ENCODE results near the gene GMDS. TPM values are rescaled to one million over a fixed set of nuclear protein-coding genes. Genes with fewer than 3 reads are reported as not detected.

The GMDS gene
- total and polyA plus RNA-seq, 2 donors, result 19.9 to 28.4 TPM

DNA sequence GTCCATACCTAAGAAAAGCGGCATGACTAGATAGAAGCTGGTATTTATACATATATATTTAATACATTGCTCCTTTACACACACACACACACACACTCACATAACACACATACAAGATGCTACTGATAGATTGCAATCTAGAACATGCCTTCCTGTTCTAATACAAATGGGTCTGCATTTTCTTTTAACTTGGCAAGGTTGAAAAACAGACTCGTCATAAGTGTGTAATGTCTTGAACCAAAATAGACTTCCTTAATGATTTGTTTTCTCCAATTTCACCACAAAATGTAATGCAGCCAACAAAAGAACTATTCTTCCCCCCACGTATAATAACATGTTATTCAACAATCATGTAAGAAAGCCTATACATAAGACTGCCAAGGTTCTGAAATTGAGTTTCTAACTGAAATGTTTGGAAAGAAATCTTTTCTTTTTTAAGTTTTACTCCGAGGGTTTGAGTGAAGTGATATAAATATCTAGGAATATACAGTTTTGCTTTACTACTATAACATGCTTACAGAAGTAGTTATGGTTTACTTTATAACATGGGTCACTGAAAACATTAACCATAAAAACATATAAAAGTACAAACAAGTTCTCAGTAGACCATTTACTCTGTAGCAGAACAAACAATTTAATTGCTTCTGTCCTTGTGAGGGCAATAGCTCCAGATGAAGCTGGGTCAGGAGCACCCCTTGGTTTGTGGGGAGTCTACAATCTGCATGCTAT lies 428.2 kb downstream of the GMDS start:
- Histone ChIP-seq H3K4me3 (ENCODE audit: low read length in 2 of 2) (no peak overlapping the region), H3K36me3 (ENCODE audit: control insufficient read depth in 2 of 2, insufficient read depth in 2 of 2, low read length in 1 of 2) (no peaks in the 10 kb centered on the region), H3K9me3 (ENCODE audit: control insufficient read depth in 2 of 2, insufficient read depth in 1 of 2, low read length in 1 of 2) (no peaks in the 10 kb centered on the region), H3K4me1 (ENCODE audit: control insufficient read depth in 2 of 2, insufficient read depth in 2 of 2, low read length in 2 of 2) (no peaks in the 10 kb centered on the region), H3K27ac (ENCODE audit: low read depth in 1 of 2, low read length in 1 of 2) (no peak overlapping the region), H3K27me3 (ENCODE audit: control insufficient read depth in 2 of 2, insufficient read depth in 1 of 2, low read length in 1 of 2) (no peaks in the 10 kb centered on the region)
- WGBS, result 86% methylated on average over 4 of the region's 4 CpGs
- no peak for DNase-seq (ENCODE audit: low read depth in 6 of 9, low spot score in 9 of 9)

DNA sequence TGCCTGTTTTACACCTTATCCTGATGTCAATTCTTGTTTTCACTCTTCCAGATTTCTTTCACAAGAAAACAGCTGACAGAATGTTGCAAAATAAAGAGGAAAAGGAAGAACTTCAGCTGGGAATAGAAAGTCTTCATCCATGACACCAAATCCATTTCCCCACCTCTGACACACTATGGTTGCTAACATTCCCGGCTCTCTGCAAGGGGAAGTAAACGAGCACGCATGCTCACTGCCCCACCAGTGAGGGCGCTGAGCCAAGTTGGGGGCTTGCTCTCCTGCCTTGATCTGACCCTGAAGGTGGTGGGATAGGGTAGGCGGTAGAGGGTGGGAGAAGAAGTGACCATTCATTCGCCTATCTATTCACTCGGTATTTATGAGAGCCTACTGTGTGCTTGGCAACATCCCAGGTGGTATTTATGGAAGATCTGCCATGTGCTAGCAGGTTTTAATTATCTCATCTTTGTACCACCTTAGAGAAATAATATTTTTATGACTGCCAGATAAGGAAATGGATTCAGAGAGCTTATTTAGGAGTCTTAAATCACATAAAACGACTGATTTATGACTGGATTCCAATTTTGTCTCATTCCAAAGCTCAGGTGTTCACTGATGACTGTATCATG lies 429.5 kb downstream of the GMDS start:
- H3K27me3 ChIP-seq (ENCODE audit: control insufficient read depth in 2 of 2, insufficient read depth in 1 of 2, low read length in 1 of 2), result no peaks in the 10 kb centered on the region
- no peak overlapping the region for H3K4me3 ChIP-seq (ENCODE audit: low read length in 2 of 2)
- H3K36me3 ChIP-seq (ENCODE audit: control insufficient read depth in 2 of 2, insufficient read depth in 2 of 2, low read length in 1 of 2), result no peaks in the 10 kb centered on the region
- H3K4me1 ChIP-seq (ENCODE audit: control insufficient read depth in 2 of 2, insufficient read depth in 2 of 2, low read length in 2 of 2), result no peaks in the 10 kb centered on the region
- DNase-seq (ENCODE audit: low read depth in 6 of 9, low spot score in 9 of 9), result no peak
- H3K27ac ChIP-seq (ENCODE audit: low read depth in 1 of 2, low read length in 1 of 2), result no peak overlapping the region
- H3K9me3 ChIP-seq (ENCODE audit: control insufficient read depth in 2 of 2, insufficient read depth in 1 of 2, low read length in 1 of 2), result no peaks in the 10 kb centered on the region
- WGBS, result 97% methylated on average over 8 of the region's 8 CpGs

DNA sequence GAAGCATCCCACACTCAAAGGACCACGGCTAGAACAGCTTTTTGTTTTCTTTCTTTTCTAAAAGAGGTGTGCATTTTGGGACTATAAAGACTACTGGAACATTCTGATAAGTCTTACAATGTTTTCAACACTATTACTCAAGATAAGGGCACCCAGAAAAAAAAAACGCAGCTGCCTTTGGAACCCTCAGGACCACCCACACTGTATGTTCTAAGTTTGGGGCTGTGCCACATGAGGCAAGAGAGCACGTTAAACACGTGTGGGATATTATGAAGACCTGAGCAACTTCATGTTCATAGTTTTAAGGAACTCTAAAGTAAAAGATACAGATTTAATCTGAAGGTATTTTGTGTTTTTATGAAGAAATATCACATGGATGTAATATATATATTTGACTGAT lies 431.1 kb downstream of the GMDS start:
- no peaks in the 10 kb centered on the region for H3K36me3 ChIP-seq (ENCODE audit: control insufficient read depth in 2 of 2, insufficient read depth in 2 of 2, low read length in 1 of 2)
- H3K9me3 ChIP-seq (ENCODE audit: control insufficient read depth in 2 of 2, insufficient read depth in 1 of 2, low read length in 1 of 2), result no peaks in the 10 kb centered on the region
- no peaks in the 10 kb centered on the region for H3K4me1 ChIP-seq (ENCODE audit: control insufficient read depth in 2 of 2, insufficient read depth in 2 of 2, low read length in 2 of 2)
- 85% methylated on average over 4 of the region's 4 CpGs for WGBS
- H3K4me3 ChIP-seq (ENCODE audit: low read length in 2 of 2), result no peak overlapping the region
- no peaks in the 10 kb centered on the region for H3K27me3 ChIP-seq (ENCODE audit: control insufficient read depth in 2 of 2, insufficient read depth in 1 of 2, low read length in 1 of 2)
- DNase-seq (ENCODE audit: low read depth in 6 of 9, low spot score in 9 of 9), result no peak
- no peak overlapping the region for H3K27ac ChIP-seq (ENCODE audit: low read depth in 1 of 2, low read length in 1 of 2)

DNA sequence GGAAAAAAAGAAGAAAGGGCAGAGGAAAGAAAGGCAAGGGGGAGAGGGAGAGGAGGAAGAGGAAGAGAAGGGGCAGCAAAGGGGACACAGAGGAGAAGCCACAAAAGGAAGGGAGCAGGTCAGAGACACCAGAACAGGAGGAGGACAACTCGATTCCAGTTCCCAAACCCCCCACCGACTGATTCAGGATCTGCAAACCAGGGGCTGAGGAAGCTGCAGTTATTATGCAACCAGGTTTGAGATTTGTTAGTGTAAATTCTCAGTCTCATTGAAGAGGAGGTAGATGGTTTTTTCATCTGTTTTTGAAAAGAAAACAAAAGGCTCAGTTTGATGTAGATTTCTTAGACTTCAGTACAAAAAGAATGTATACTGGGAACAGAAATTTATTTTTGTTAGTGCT lies 432.9 kb downstream of the GMDS start:
- no peaks in the 10 kb centered on the region for H3K9me3 ChIP-seq (ENCODE audit: control insufficient read depth in 2 of 2, insufficient read depth in 1 of 2, low read length in 1 of 2)
- no peak overlapping the region for H3K4me3 ChIP-seq (ENCODE audit: low read length in 2 of 2)
- no peaks in the 10 kb centered on the region for H3K27me3 ChIP-seq (ENCODE audit: control insufficient read depth in 2 of 2, insufficient read depth in 1 of 2, low read length in 1 of 2)
- H3K4me1 ChIP-seq (ENCODE audit: control insufficient read depth in 2 of 2, insufficient read depth in 2 of 2, low read length in 2 of 2), result no peaks in the 10 kb centered on the region
- no peaks in the 10 kb centered on the region for H3K36me3 ChIP-seq (ENCODE audit: control insufficient read depth in 2 of 2, insufficient read depth in 2 of 2, low read length in 1 of 2)
- WGBS, result 78% methylated on average over 2 of the region's 2 CpGs
- DNase-seq (ENCODE audit: low read depth in 6 of 9, low spot score in 9 of 9), result no peak
- H3K27ac ChIP-seq (ENCODE audit: low read depth in 1 of 2, low read length in 1 of 2), result no peak overlapping the region

DNA sequence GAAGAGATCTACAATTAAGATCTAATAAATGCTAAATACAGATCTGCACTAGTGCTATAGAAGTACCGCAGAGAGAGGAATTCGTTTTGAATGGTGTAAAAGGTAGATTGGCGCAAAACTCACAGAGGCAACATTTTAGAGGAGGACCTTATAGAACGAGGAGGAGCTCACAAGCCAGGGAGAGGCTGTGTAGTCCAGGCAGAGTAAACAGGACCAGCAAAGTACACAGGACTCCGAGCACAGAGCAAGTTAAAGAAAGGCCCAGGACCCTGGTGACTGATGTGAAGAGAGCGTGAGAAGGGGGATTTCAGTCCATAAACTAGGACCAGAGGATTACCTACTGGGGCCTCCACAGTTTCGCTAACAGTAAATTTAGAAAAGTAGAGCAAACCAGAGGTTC lies 433.4 kb downstream of the GMDS start:
- WGBS, result 99% methylated on average over 7 of the region's 7 CpGs
- Histone ChIP-seq H3K4me1 (ENCODE audit: control insufficient read depth in 2 of 2, insufficient read depth in 2 of 2, low read length in 2 of 2) (no peaks in the 10 kb centered on the region), H3K27ac (ENCODE audit: low read depth in 1 of 2, low read length in 1 of 2) (no peak overlapping the region), H3K9me3 (ENCODE audit: control insufficient read depth in 2 of 2, insufficient read depth in 1 of 2, low read length in 1 of 2) (no peaks in the 10 kb centered on the region), H3K27me3 (ENCODE audit: control insufficient read depth in 2 of 2, insufficient read depth in 1 of 2, low read length in 1 of 2) (no peaks in the 10 kb centered on the region), H3K36me3 (ENCODE audit: control insufficient read depth in 2 of 2, insufficient read depth in 2 of 2, low read length in 1 of 2) (no peaks in the 10 kb centered on the region), H3K4me3 (ENCODE audit: low read length in 2 of 2) (no peak overlapping the region)
- DNase-seq (ENCODE audit: low read depth in 6 of 9, low spot score in 9 of 9), result no peak

DNA sequence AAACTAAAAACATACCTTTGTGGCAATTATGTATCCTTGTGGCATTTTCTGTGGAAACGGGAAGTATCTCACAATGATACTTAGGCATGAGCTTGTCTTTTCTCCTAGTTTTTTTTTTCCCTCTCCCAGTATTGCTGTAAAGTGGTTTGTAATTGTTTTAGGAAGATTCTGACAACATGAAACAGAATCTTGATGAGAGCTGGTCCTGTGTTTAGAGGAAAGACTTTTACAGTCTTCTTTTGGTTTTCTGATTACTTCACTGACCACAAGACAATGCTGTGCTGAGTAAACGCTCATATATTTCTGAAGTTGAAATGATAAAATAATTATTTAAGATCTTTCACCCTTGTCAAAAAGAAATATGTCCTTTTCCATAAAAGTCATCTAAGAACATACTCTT lies 434.5 kb downstream of the GMDS start:
- 97% methylated on average over 2 of the region's 2 CpGs for WGBS
- H3K36me3 ChIP-seq (ENCODE audit: control insufficient read depth in 2 of 2, insufficient read depth in 2 of 2, low read length in 1 of 2), result no peaks in the 10 kb centered on the region
- no peaks in the 10 kb centered on the region for H3K27me3 ChIP-seq (ENCODE audit: control insufficient read depth in 2 of 2, insufficient read depth in 1 of 2, low read length in 1 of 2)
- no peak overlapping the region for H3K27ac ChIP-seq (ENCODE audit: low read depth in 1 of 2, low read length in 1 of 2)
- H3K4me1 ChIP-seq (ENCODE audit: control insufficient read depth in 2 of 2, insufficient read depth in 2 of 2, low read length in 2 of 2), result no peaks in the 10 kb centered on the region
- no peak for DNase-seq (ENCODE audit: low read depth in 6 of 9, low spot score in 9 of 9)
- no peaks in the 10 kb centered on the region for H3K9me3 ChIP-seq (ENCODE audit: control insufficient read depth in 2 of 2, insufficient read depth in 1 of 2, low read length in 1 of 2)
- H3K4me3 ChIP-seq (ENCODE audit: low read length in 2 of 2), result no peak overlapping the region

DNA sequence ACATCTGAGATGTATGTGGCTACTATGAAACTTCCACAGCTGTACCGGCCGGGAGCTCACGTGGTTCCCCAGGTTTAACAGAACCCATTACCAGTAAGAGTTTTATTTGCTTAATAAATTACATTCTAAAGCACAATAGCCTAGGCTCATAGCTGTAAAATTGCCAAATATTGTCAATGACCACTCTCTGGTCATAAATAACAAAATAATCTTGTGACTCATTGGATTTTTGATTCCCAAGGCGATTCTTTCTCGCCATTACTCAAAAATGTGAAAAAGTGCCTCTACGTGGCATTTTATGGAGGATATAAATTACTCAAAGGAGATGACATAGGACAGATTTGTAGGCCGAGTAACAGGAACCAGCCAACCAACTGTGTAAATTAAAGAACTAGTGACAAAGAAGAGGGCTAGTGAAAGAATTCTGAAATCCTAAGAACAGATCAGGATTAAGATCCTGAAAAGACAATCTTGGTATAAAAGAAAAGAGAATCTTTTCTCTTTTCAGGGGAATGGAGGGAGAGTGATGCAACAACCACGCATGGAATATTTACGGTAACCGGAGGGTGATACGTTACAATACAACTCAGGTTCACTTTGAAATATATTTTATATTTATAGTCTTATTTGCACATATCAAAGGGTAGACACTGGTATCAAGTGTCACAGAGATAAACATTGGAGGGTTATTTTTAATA lies 436.0 kb downstream of the GMDS start:
- Histone ChIP-seq H3K27me3 (ENCODE audit: control insufficient read depth in 2 of 2, insufficient read depth in 1 of 2, low read length in 1 of 2) (no peaks in the 10 kb centered on the region), H3K4me3 (ENCODE audit: low read length in 2 of 2) (no peak overlapping the region), H3K4me1 (ENCODE audit: control insufficient read depth in 2 of 2, insufficient read depth in 2 of 2, low read length in 2 of 2) (no peaks in the 10 kb centered on the region), H3K36me3 (ENCODE audit: control insufficient read depth in 2 of 2, insufficient read depth in 2 of 2, low read length in 1 of 2) (no peaks in the 10 kb centered on the region), H3K9me3 (ENCODE audit: control insufficient read depth in 2 of 2, insufficient read depth in 1 of 2, low read length in 1 of 2) (no peaks in the 10 kb centered on the region), H3K27ac (ENCODE audit: low read depth in 1 of 2, low read length in 1 of 2) (no peak overlapping the region)
- no peak for DNase-seq (ENCODE audit: low read depth in 6 of 9, low spot score in 9 of 9)
- 98% methylated on average over 11 of the region's 11 CpGs for WGBS

DNA sequence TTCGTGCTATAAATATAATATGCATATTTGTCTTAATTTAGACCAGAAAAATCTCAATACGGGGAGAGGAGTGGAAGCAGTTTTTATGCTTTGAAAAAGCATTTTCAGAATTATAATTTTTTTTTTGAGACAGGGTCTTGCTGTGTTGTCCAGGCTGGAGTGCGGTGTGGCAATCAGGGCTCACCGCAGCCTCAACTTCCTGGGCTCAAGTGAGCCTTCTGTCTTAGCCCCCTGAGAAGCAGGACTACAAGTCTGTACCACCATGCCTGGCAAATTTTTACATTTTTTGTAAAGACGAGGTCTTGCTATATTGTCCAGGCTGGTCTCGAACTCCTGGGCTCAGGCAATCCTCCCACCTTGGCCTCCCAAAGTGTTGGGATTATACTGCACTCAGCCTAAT lies 438.5 kb downstream of the GMDS start:
- Histone ChIP-seq H3K27ac (ENCODE audit: low read depth in 1 of 2, low read length in 1 of 2) (no peak overlapping the region), H3K4me1 (ENCODE audit: control insufficient read depth in 2 of 2, insufficient read depth in 2 of 2, low read length in 2 of 2) (no peaks in the 10 kb centered on the region), H3K36me3 (ENCODE audit: control insufficient read depth in 2 of 2, insufficient read depth in 2 of 2, low read length in 1 of 2) (no peaks in the 10 kb centered on the region), H3K9me3 (ENCODE audit: control insufficient read depth in 2 of 2, insufficient read depth in 1 of 2, low read length in 1 of 2) (no peaks in the 10 kb centered on the region), H3K27me3 (ENCODE audit: control insufficient read depth in 2 of 2, insufficient read depth in 1 of 2, low read length in 1 of 2) (no peaks in the 10 kb centered on the region), H3K4me3 (ENCODE audit: low read length in 2 of 2) (no peak overlapping the region)
- no peak for DNase-seq (ENCODE audit: low read depth in 6 of 9, low spot score in 9 of 9)
- 98% methylated on average over 6 of the region's 6 CpGs for WGBS
